22Rv1 (cell line): ENCODE data around the gene SLF1.

ENCODE experiments used
- CTCF ChIP-seq: fragments of 450-650 bp; IDR thresholded peaks from 2 replicates; pipeline ENCODE4 v1.5.1; 2017; ENCODE audit warnings: mild to moderate bottlenecking
- ZFX ChIP-seq: fragments of 450-650 bp; IDR thresholded peaks from 2 replicates; pipeline ENCODE4 v1.6.1; 2017; ENCODE audit warnings: antibody characterized with exemption, borderline replicate concordance

- no peak for TF ChIP-seq CTCF
- no peak for TF ChIP-seq ZFX
Observed at GRCh38 chr5:94682814-94683520, 64.5 kb downstream of the SLF1 start.
